ENCODE measurements around the gene LACTBL1. TPM values are rescaled to one million over a fixed set of nuclear protein-coding genes. Genes with fewer than 3 reads are reported as not detected.

Gene LACTBL1
- total RNA-seq, 4 donors from 2014 or later = not detected

DNA sequence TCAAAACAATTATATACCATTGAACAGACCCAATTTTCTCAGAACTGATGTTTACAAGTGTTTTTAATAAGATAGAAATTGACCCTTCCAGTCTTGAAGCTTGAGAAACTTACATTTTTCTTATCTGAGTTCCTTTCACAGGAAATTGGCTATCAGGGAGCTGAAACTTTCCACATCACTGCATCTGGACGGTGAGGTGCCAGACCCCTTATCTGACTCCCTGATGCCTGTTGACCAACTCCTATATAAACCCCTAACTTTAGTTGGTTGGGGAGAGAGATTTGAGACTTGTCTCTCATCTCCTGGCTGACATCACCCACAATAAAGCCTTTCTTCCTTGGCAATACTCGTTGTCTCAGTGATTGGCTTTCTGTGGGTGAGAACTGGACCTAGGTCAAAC, 31.4 kb downstream of the LACTBL1 start:
- no peak for TF ChIP-seq CTCF (IDR thresholded peaks at IDR 0.05; ENCODE audit: low read depth)

DNA sequence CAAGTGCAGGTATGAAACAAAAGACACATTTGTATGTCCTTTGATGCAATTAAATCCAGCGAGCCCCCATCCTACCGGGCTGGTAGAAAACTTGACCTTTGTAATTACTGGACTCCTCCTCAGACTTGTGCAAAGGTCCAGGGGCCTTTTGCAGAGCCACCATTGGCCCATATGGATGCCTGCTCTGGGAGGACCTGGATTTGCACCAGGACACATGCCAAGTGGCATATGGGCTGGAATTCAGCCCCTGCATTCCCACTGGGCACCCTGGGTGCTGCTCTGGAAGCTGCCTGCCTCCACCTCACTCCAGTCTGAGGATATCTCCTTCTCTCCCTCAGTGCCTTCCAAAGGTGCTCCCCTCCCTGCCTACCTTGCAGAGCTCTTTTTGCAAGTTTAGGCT, 36.0 kb downstream of the LACTBL1 start:
- TF ChIP-seq CTCF (IDR thresholded peaks at IDR 0.05; ENCODE audit: low read depth) = no peak

DNA sequence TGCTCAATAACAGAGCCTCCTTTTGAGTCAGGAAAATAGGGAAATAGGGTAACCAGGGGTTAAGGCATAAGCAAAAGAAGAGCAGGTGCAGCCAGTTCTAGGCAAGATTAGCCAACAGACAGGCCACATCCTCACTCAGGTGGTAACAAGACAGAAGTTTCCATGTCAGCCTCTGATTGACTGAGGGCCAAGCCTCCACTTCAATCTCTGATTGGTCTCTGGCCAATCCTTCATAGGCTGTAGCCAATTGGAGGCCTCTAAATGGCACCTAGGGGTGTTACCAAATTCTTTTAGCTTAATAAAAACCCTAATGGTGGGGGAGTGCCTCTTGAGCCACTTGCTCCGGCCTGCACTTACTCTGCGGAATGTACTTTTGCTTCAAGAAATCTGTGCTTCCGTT, 37.2 kb downstream of the LACTBL1 start:
- TF ChIP-seq CTCF (IDR thresholded peaks at IDR 0.05; ENCODE audit: low read depth) = no peak

DNA sequence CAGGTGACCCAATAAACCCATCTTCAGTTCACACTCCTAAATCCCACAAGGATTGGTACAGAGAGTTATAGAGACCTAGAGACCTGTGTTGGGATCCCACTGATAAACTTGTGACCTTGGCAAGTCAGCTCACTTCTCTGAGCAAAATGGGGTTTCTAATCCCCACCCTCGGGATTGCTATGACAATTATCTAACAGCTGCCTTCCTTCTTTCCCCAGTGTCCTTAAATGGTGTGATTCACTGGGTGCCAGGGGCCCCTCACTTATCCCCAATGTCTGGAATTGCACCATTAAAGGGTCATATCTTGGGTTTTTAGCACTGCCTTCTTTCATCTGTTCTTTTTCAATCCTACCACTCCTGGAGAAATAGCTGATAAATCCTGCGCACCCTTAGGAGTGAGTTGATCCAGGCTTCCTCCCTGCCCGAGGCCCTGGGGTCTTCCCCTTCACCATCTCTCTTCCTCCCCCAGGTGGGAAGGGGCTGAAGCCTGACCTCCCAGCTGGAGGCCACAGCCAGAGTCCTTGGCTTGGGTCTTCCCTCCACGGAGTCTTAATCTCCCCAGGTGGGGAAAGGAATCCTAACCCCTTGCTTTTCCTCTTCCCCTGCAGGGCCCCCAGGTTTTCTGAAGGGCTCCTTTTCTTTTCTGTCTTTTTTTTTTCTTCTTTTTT, 39.7 kb downstream of the LACTBL1 start:
- TF ChIP-seq CTCF (IDR thresholded peaks at IDR 0.05; ENCODE audit: low read depth) = no peak

DNA sequence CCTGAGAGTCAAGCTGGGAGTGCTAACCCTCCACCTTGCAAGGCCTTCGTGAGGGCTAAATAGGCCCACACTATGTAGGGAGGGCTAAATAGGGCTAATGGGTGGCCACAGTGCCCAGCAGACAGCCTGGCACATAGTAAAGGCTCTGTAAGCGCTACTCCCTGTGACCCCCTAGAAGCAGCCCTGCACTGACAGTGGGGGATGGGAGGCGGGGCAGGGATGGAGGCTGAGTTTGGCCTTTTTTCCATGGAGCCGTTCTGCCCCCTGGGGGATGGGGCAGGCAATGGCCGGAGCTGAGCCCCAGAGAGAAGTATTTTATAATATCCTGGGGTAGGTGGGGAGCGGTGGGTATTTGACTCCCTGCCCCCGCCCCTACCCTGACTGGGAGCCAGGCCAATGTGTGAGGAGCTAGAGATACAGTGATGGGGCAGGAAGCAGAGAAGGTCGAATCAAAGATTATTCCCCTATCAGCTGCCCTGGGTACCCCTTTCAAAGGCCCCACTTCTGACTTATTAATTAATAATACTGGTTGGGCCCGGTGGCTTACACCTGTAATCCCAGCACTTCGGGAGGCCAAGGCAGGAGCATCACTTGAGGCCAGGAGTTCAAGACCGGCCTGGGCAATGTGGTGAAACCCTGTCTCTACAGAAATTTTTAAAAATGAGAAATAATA, 42.3 kb downstream of the LACTBL1 start:
- no peak for TF ChIP-seq CTCF (IDR thresholded peaks at IDR 0.05; ENCODE audit: low read depth)

GRCh38 chr1:22925111-22925510, 47.6 kb downstream of the LACTBL1 start:
- no peak for TF ChIP-seq CTCF (IDR thresholded peaks at IDR 0.05; ENCODE audit: low read depth)

GRCh38 chr1:22922640-22923039, 50.0 kb downstream of the LACTBL1 start:
- no peak for TF ChIP-seq CTCF (IDR thresholded peaks at IDR 0.05; ENCODE audit: low read depth)
